ENCODE data around the gene SYT15.
A peak's percentile ranks its signal among the peaks of the same experiment; 100 is the strongest.
"Not testable (repeated sequence)": the region's sequence is repeated elsewhere in the genome, so short reads cannot be mapped to it uniquely, and the experiment has no call there.

Gene SYT15

DNA sequence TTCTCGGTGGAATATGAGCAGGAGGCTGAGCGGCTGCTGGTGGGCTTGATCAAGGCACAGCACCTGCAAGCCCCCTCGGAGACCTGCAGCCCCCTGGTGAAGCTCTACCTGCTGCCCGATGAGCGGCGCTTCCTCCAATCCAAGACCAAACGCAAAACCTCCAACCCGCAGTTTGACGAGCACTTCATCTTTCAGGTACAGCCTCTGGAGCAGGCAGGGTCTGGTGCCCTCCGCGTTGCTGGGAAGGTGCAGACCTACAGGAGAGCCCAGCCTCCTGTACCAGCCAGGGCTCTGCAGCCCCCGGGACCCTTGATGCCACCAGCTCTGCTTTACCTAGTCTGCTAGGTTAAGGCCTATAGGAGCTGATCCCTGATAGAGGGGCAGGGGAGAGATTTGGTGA, 3.1 kb downstream of the SYT15 start:
- DNase-seq: peak in 2 of 10 donors; percentile 21 to 37
- intact Hi-C loops (cut with DNase I): not testable (repeated sequence)

- intact Hi-C loops (cut with DNase I); DNase-seq: not testable (repeated sequence)
Measured at GRCh38 chr10:46582568-46582967, 3.6 kb downstream of the SYT15 start.

- intact Hi-C loops (cut with DNase I): not testable (repeated sequence)
- peak in 3 of 10 donors; percentile 13 to 59 (median 52) for DNase-seq
Measured at GRCh38 chr10:46584196-46584595, 5.3 kb downstream of the SYT15 start.

DNA sequence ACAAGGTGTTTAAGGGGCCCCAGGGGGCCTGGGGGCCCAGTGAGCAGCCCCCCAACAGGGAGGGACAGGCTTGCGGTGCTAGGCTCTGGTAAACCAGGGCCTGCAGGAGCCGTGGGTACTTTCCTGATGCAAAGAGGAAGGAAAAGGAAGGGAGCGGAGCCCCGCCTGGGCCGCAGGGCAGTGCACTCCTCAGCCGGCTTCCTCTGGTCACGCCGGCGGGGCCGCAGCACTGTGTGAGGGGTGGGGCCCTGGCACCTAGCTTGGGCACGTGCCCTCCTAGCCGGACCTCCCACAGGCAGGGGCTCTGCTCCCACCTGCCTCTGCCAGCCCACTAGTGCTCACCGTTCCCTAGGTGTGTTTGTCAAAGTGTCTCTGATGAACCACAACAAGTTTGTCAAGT, 6.3 kb downstream of the SYT15 start:
- intact Hi-C loops (cut with DNase I); DNase-seq: not testable (repeated sequence)

GRCh38 chr10:46587546-46587945, 8.6 kb downstream of the SYT15 start:
- intact Hi-C loops (cut with DNase I); DNase-seq: not testable (repeated sequence)

DNA sequence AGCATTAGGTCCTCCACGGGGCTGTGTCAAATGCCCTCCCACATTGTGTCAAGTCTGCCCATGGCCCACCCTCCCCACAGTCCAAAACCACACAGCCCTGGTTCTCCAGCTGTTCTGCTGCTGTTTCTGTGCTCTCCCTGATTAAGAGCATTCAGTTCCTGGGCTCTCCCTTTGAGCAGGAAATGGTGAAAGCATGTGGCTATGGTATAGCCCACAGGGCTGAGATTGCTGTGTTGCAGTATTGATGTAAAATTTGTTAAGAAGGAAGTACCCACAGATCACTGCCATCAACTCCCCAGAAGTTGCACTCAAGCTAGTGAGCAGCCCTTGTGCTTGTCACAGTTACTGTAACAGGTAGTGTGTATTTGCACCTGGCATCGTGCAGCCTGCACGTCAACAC, 9.3 kb downstream of the SYT15 start:
- DNase-seq; intact Hi-C loops (cut with DNase I): not testable (repeated sequence)

DNA sequence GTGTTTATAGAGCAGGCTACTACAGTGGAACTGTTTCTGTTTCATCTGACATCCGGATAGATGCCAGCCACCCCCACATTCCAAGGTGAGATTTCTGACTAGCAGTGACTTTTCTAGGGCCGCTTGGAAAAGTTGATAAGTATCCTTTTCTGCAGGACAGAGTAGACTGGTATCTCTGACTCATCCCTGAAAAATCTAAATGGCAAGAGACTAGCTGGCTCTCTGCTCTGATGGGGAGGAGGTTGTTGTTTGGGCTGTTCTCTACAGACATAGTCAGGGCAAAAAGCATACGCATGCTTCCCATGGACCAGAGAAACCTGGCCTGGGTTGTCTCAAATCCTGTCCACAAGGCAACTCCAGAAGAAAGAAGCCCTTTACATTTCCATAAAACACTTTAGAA, 10.7 kb downstream of the SYT15 start:
- DNase-seq; intact Hi-C loops (cut with DNase I): not testable (repeated sequence)

DNA sequence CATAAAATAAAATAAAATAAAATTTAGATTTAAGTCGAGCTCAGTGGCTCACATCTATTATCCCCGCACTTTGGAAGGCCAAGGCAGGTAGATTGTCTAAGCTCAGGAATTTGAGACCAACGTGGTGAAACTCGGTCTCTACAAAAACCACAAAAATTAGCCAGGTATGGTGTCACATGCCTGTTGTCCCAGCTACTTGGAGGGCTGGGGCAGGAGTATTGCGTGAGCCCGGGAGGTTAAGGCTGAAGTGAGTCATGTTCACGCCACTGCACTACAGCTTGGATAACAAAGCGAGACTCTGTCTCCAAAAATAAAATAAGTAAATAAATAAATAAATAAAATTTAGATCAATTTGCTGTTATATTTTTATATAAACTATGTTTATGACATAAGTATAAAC, 12.1 kb downstream of the SYT15 start:
- intact Hi-C loops (cut with DNase I); DNase-seq: not testable (repeated sequence)

GRCh38 chr10:46593307-46593706, 14.4 kb downstream of the SYT15 start:
- peak in 3 of 10 donors; percentile 20 to 66 (median 48) for DNase-seq
- intact Hi-C loops (cut with DNase I): not testable (repeated sequence)

DNA sequence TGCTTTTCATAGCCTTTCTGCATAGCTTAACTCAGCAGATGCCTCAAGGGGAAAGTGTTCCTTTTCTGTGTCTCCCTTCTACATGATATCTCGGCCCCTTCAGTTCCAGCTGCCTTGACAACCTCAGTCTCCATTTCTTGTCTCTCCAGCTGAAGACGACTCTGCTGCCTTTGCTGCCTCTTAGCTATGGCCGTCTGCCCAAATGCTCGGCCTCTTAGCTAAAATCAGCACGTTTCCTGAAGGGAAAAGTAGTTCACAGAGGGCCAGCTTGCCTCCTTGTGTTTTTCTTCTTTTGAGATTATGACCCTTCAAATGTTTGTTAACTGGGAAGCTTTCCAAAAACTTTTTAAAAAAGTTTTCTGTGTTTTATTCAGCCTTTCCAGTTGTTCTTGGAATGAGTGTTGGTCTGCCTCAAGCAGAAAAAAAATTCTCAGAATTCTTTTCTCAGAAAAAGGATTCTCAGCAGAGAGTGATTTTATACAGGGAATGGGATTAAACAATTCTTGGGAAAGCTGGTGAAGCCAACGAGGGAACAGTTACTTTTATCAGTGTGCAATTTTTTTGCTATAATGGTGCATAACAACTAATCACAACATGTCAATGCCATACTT, 15.6 kb downstream of the SYT15 start:
- intact Hi-C loops (cut with DNase I); DNase-seq: not testable (repeated sequence)

GRCh38 chr10:46596570-46596969, 17.6 kb downstream of the SYT15 start:
- intact Hi-C loops (cut with DNase I); DNase-seq: not testable (repeated sequence)

GRCh38 chr10:46597616-46598246, 18.8 kb downstream of the SYT15 start:
- intact Hi-C loops (cut with DNase I): not testable (repeated sequence)
- DNase-seq: peak in 4 of 10 donors; percentile 28 to 91 (median 46)

GRCh38 chr10:46600516-46600915, 21.6 kb downstream of the SYT15 start:
- intact Hi-C loops (cut with DNase I); DNase-seq: not testable (repeated sequence)

DNA sequence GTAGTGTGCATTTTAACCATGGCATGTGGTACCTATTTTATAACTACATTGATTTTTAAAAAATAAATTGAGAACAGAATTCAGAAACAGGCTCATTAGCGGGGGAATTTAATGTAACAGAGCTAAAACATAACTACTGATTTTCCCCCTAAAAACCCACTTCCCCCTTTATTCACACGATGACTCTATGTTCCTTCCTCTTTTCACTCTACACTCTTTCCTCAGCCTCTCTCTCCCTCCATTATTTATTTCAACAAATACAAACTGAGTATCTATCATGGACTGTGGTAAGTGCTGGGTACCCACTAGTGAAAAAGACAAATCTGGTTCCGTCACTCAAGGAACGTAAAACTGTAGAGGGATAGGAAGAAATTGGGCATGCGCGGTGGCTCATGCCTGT, 36.6 kb downstream of the SYT15 start:
- intact Hi-C loops (cut with DNase I); DNase-seq: not testable (repeated sequence)

- intact Hi-C loops (cut with DNase I); DNase-seq: not testable (repeated sequence)
Measured at GRCh38 chr10:46616227-46616626, 37.3 kb downstream of the SYT15 start.

DNA sequence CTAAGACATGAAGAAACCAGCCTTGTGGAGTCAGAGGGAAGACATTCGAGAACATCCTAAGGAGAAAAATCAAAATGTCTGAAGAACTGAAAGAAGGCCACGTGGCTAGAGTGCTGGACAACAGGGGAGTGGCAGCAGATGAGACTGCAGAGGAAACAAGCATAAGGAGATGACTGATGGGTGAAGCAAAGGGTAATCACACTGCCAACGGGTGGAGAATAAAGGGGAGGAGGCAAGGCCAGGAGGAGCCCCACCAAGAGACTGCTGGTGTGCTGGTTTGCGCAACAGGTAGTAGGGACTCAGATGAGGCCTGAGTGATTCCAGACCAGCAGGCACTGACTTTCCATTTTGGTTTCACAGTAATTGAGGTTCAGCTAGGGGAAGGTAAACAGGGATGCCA, 38.2 kb downstream of the SYT15 start:
- DNase-seq: not testable (repeated sequence)

DNA sequence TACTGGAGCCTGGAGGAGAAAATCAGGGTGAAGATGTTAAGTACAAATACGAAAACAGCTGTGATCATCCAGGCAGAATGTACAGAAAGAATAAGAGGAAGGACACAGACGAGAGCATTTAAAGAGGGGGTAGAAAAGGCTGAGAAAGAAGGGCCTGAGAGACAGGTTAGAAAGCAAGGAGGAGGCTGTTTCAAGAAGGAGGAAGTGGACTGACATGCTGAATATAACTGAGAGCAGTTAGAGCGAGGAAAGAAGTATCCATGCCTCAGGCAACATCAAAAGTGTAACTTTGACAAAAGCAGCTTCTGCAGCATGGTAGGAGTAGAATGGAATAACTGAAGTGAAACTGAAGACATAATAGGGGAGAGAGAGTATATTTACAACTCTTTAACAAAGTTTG, 39.0 kb downstream of the SYT15 start:
- intact Hi-C loops (cut with DNase I): not testable (repeated sequence)

More for the DNA sequence above, 38.2 kb downstream of the SYT15 start:
- intact Hi-C loops (cut with DNase I): not testable (repeated sequence)

GRCh38 chr10:46623899-46624654, 45.1 kb downstream of the SYT15 start:
- DNase-seq; intact Hi-C loops (cut with DNase I): not testable (repeated sequence)

More for the DNA sequence above, 39.0 kb downstream of the SYT15 start:
- DNase-seq: not testable (repeated sequence)

- DNase-seq; intact Hi-C loops (cut with DNase I): not testable (repeated sequence)
Measured at GRCh38 chr10:46629805-46630204, 50.9 kb downstream of the SYT15 start.

GRCh38 chr10:46630816-46631215, 51.9 kb downstream of the SYT15 start:
- intact Hi-C loops (cut with DNase I); DNase-seq: not testable (repeated sequence)

- DNase-seq; intact Hi-C loops (cut with DNase I): not testable (repeated sequence)
Measured at GRCh38 chr10:46631683-46632082, 52.8 kb downstream of the SYT15 start.
